ENCODE data around the gene SLIT2.

The SLIT2 gene

DNA sequence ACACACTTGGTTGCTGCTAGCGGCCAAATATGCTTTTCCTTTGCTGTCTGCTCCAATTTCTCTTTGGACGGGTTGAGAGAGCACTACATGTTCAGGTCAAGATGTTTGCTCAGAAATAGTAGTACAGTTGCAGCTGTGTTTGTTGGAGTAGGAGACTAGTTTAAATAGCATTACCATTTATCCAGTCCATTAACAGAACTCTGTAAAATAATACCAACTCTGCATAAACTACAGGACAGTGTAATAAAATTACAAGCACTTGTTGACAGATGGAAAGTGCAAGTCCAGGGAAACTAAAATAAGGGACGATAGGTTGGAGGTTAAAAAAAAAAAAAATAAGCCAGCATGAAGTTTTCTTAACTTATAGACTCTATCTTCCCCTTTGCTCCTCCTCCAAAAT lies 20.2 kb downstream of the SLIT2 start:
- CTCF ChIA-PET: interaction anchor here (2.5 kb wide), 1 partner anchor 23 kb away, joined by 5 read pairs; no protein-coding TSS in a partner anchor
- POLR2A ChIA-PET: no interaction called here
- DNase-seq (ENCODE audit: extremely low spot score): no peak
- TF ChIP-seq, protein P1, sequence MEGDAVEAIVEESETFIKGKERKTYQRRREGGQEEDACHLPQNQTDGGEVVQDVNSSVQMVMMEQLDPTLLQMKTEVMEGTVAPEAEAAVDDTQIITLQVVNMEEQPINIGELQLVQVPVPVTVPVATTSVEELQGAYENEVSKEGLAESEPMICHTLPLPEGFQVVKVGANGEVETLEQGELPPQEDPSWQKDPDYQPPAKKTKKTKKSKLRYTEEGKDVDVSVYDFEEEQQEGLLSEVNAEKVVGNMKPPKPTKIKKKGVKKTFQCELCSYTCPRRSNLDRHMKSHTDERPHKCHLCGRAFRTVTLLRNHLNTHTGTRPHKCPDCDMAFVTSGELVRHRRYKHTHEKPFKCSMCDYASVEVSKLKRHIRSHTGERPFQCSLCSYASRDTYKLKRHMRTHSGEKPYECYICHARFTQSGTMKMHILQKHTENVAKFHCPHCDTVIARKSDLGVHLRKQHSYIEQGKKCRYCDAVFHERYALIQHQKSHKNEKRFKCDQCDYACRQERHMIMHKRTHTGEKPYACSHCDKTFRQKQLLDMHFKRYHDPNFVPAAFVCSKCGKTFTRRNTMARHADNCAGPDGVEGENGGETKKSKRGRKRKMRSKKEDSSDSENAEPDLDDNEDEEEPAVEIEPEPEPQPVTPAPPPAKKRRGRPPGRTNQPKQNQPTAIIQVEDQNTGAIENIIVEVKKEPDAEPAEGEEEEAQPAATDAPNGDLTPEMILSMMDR (IDR thresholded peaks at IDR 0.05; ENCODE audit: control extremely low read depth, extremely low read depth, low read depth, missing control alignments): no peak

DNA sequence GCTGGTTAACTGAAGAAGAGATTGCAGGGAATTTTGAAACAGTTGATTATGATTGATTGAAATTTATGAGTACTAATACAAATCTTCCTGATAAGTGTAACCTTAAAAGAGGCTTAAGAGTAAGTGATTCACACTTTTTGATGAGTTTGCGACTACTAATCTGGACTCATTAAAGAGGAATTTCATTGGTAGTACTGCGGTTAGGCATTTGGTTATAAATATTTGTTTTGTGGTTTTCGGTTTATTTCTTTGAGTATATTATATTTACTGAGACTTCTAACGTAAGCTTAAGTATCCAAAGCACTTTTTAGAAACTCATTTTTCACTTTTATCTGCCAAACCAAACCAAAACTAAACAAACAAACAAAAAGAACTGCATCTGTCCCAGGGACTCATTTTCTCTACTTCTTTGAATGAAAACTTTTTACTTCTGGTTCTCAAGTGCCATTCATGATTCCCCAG lies 20.7 kb downstream of the SLIT2 start:
- TF ChIP-seq, protein P1 (IDR thresholded peaks at IDR 0.05; ENCODE audit: control extremely low read depth, extremely low read depth, low read depth, missing control alignments): no peak
- DNase-seq (ENCODE audit: extremely low spot score): no peak
- CTCF ChIA-PET: interaction anchor here (1.0 to 2.5 kb wide), 2 partner anchors 9 to 24 kb away, joined by 3 to 5 read pairs; no protein-coding TSS in a partner anchor
- POLR2A ChIA-PET: no interaction called here

DNA sequence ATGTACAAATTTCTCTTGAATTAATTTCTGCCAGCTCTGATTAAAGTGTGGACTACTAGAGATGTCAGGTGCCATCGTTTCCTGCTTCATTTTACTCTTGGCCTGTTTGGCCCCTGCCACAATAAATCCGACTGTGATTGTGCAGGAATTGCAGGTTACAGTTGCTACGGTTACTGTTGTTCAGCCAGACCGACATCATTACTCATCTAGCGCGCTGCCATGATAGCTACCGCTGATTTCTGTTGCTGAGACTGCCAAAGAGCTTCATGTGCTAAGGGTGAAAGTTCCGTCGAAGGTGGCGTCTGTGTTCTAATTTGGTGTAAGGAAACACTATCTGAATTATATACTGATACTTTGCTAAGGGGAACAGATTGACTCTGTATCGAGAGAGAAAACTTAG lies 22.1 kb downstream of the SLIT2 start:
- ChIA-PET POLR2A (no interaction called here), CTCF (no interaction called here)
- TF ChIP-seq, protein P1 (IDR thresholded peaks at IDR 0.05; ENCODE audit: control extremely low read depth, extremely low read depth, low read depth, missing control alignments): no peak
- DNase-seq (ENCODE audit: extremely low spot score): no peak

DNA sequence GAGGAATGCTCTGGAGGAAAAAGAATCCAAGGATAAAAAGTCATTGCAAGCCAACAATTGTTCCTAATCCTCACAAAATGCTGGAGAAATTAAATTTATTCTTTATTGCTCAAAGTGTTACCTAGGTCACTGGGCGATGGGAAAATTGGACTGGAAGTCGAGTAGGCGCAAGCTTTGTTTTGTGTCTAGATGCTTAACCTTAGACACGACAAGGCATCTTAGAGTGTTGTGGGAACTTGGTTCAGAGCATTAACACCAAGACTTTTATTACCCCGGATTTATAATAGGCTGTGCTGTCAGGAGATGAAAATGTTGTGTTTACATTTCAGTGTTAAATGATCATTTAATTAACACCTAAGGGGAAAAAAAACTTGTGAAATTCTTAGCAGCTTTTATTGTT lies 25.1 kb downstream of the SLIT2 start:
- ChIA-PET CTCF (interaction anchor here (1.4 kb wide), 1 partner anchor 30 kb away, joined by 3 read pairs; no protein-coding TSS in a partner anchor), POLR2A (no interaction called here)
- TF ChIP-seq, protein P1 (IDR thresholded peaks at IDR 0.05; ENCODE audit: control extremely low read depth, extremely low read depth, low read depth, missing control alignments): no peak
- no peak for DNase-seq (ENCODE audit: extremely low spot score)

DNA sequence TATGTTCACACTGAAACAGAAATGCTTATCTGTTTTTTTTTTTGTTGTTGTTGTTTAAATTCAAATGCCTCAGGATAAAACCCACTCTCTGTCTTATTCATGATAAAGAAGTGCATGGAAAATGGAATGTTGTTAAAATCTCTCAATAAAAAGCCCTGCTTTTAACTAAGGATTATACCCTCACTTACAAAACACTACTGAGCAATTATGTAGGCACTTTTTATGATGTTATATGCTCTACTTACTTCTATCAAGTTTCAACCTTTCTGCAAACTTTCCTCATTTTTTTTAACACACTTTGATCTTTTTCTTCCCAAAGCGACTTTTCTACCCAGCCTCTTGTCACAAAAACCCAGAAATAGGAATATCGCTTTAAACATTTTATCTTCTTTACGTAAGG lies 26.5 kb downstream of the SLIT2 start:
- ChIA-PET POLR2A (no interaction called here), CTCF (interaction anchor here (1.3 to 1.4 kb wide), 2 partner anchors 16 to 31 kb away, joined by 3 read pairs; no protein-coding TSS in a partner anchor)
- TF ChIP-seq, protein P1 (IDR thresholded peaks at IDR 0.05; ENCODE audit: control extremely low read depth, extremely low read depth, low read depth, missing control alignments): no peak
- DNase-seq (ENCODE audit: extremely low spot score): no peak

DNA sequence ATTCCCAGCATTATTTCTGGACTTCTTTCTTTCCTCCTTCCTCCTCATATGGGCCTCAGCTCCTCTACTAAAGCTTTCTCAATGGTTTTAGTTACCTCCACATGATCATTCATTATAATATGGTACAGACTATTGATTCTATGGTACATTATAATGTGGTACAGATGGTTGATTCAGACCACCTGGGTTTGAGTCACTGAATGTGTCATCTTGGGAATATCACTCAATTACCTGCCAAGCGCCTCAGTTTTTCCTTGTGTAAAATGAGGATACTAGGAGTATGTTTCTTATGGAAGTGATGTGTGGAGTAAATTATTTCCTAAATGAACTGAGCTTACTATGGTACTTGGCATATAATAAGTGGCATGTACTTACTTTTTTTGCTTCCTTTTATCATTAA lies 27.7 kb downstream of the SLIT2 start:
- TF ChIP-seq, protein P1 (IDR thresholded peaks at IDR 0.05; ENCODE audit: control extremely low read depth, extremely low read depth, low read depth, missing control alignments): no peak
- no peak for DNase-seq (ENCODE audit: extremely low spot score)
- ChIA-PET POLR2A (no interaction called here), CTCF (no interaction called here)

DNA sequence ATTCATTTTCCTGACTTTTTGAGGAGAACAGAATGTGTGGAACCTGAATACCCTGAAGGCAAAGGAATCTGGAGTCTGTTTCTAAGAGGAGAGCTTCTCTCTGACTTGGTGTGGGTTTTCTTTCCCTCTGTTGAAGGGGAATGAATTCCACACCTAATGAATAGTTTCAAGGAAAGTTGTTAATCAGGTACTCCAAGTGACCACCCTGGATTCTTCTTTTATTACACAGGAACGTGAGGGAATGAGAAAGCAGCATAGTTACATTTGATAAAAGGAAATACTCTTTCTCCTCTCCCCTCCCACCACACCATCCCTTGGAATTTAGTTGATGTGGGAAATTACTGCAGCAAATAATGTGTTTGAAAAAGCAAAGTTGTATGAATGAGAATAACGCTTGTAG lies 29.7 kb downstream of the SLIT2 start:
- TF ChIP-seq, protein P1 (IDR thresholded peaks at IDR 0.05; ENCODE audit: control extremely low read depth, extremely low read depth, low read depth, missing control alignments): no peak
- POLR2A ChIA-PET: no interaction called here
- CTCF ChIA-PET: no interaction called here
- no peak for DNase-seq (ENCODE audit: extremely low spot score)

All from GM10248 (cell line).